ENCODE results near the gene UBE2J1. TPM values are rescaled to one million over a fixed set of nuclear protein-coding genes. Genes with fewer than 3 reads are reported as not detected.

UBE2J1 gene
- total RNA-seq, 2 donors from 2014 or later: 33.2 to 58.5 TPM

GRCh38 chr6:89291256-89291819 lies 61.2 kb downstream of the UBE2J1 start:
- ATAC-seq (ENCODE audit: insufficient number of reproducible peaks, low FRiP score, low read depth) (no peak), DNase-seq (ENCODE audit: low spot score) (no peak)
- Histone ChIP-seq H3K36me3 (no peaks in the 10 kb centered on the region), H3K4me1 (ENCODE audit: control insufficient read depth in 1 of 2, low read depth in 2 of 2) (no peaks in the 10 kb centered on the region), H3K4me3 (no peak overlapping the region), H3K9me3 (no peaks in the 10 kb centered on the region), H3K27me3 (replicated peaks; ENCODE audit: insufficient read depth) (no peaks in the 10 kb centered on the region), H3K27ac (no peak overlapping the region)
- no peak for TF ChIP-seq CTCF (IDR thresholded peaks at IDR 0.05)

- ATAC-seq (ENCODE audit: insufficient number of reproducible peaks, low FRiP score, low read depth) (no peak), DNase-seq (ENCODE audit: low spot score) (no peak)
- no peak overlapping the region for H3K27ac ChIP-seq
- no peaks in the 10 kb centered on the region for H3K4me1 ChIP-seq (ENCODE audit: control insufficient read depth in 1 of 2, low read depth in 2 of 2)
- no peak for TF ChIP-seq CTCF (IDR thresholded peaks at IDR 0.05)
- no peaks in the 10 kb centered on the region for H3K9me3 ChIP-seq
- no peaks in the 10 kb centered on the region for H3K36me3 ChIP-seq
- H3K27me3 ChIP-seq (replicated peaks; ENCODE audit: insufficient read depth): no peaks in the 10 kb centered on the region
- no peak overlapping the region for H3K4me3 ChIP-seq
These were observed 61.9 kb downstream of the UBE2J1 start for GRCh38 chr6:89290401-89291155.

- Histone ChIP-seq H3K36me3 (no peaks in the 10 kb centered on the region), H3K4me1 (ENCODE audit: control insufficient read depth in 1 of 2, low read depth in 2 of 2) (no peaks in the 10 kb centered on the region), H3K9me3 (no peaks in the 10 kb centered on the region), H3K27me3 (replicated peaks; ENCODE audit: insufficient read depth) (no peaks in the 10 kb centered on the region), H3K27ac (no peak overlapping the region), H3K4me3 (no peak overlapping the region)
- TF ChIP-seq CTCF (IDR thresholded peaks at IDR 0.05): no peak
- no peak for DNase-seq (ENCODE audit: low spot score)
- no peak for ATAC-seq (ENCODE audit: insufficient number of reproducible peaks, low FRiP score, low read depth)
These were observed 62.8 kb downstream of the UBE2J1 start for GRCh38 chr6:89289710-89290109.

- Histone ChIP-seq H3K27me3 (replicated peaks; ENCODE audit: insufficient read depth) (no peaks in the 10 kb centered on the region), H3K27ac (no peak overlapping the region), H3K4me3 (no peak overlapping the region), H3K4me1 (ENCODE audit: control insufficient read depth in 1 of 2, low read depth in 2 of 2) (no peaks in the 10 kb centered on the region), H3K9me3 (no peaks in the 10 kb centered on the region), H3K36me3 (no peaks in the 10 kb centered on the region)
- TF ChIP-seq CTCF (IDR thresholded peaks at IDR 0.05): no peak
- DNase-seq (ENCODE audit: low spot score) (no peak), ATAC-seq (ENCODE audit: insufficient number of reproducible peaks, low FRiP score, low read depth) (no peak)
These were observed 65.0 kb downstream of the UBE2J1 start for GRCh38 chr6:89287351-89288028.

- no peaks in the 10 kb centered on the region for H3K27me3 ChIP-seq (replicated peaks; ENCODE audit: insufficient read depth)
- ATAC-seq (ENCODE audit: insufficient number of reproducible peaks, low FRiP score, low read depth) (no peak), DNase-seq (ENCODE audit: low spot score) (no peak)
These were observed 66.0 kb downstream of the UBE2J1 start for GRCh38 chr6:89286516-89286915.

More at GRCh38 chr6:89286516-89286915, 66.0 kb downstream of the UBE2J1 start:
- H3K36me3 ChIP-seq: no peaks in the 10 kb centered on the region
- H3K9me3 ChIP-seq: no peaks in the 10 kb centered on the region
- no peak overlapping the region for H3K27ac ChIP-seq
- H3K4me1 ChIP-seq (ENCODE audit: control insufficient read depth in 1 of 2, low read depth in 2 of 2): no peaks in the 10 kb centered on the region
- H3K4me3 ChIP-seq: no peak overlapping the region
- TF ChIP-seq CTCF (IDR thresholded peaks at IDR 0.05): no peak

All from thoracic aorta (tissue), 2 donors.